Activated CD4-positive, alpha-beta T cell treated with anti-CD3 and anti-CD28 coated beads for 4 hours (primary cell): ENCODE data around the gene INHBE.

Experiments used
- DNase-seq, 2 donors: peaks; one replicate each; pipeline ENCODE4 v3.0.0-alpha.2; 2020

The INHBE gene

GRCh38 chr12:57461917-57462250 lies 6.8 kb downstream of the INHBE start:
- peak in 1 of 2 donors; percentile 30 for DNase-seq

DNA sequence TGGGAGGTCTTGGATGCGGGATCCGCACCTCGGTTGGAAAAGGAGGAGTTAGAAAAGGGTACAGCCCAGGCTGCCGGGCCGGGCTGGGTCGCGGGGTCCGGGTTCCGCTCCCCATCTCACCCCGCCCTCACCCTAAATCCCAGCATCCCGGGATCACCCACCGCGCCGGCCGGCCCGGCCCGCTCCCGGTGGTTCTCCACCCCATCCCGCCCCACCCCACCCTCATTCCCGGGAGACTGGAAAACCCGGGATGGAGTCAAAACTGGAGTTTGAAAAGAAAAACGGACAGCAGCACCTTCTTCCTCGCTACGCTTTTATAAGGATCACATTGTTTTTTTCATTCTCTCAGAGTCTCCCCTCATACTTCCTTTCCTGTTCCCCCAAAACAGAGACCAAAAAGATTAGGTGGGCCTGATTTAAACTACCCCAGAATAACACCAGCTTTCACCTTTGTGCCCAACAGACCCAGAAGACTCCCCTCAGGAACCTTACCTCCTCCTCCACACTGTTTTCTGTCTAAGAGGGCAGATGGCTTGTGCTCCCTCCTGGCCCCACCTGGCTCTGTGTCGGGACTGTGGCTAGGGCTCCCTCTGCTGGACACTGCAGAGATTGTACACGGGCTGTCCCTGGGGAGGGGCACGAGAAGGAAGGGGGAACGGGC lies 7.3 kb downstream of the INHBE start:
- DNase-seq = peak; percentile 85 to 91

DNA sequence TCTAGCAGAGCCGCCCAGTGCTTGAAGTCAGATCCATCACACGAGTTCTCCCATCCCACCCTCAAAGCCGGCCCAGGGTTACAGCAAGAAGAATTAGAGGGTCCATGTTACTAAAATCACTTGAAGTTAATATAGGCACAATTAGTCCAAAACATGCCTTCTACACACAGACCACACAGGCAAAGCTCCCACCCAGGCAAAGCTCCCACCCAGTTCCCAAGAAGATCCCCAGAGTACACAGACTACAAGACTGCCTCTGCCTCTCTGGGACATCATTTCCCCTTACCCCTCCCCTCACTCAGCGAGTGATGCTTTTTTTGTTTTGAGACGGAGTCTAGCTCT lies 7.8 kb downstream of the INHBE start:
- DNase-seq = no peak

DNA sequence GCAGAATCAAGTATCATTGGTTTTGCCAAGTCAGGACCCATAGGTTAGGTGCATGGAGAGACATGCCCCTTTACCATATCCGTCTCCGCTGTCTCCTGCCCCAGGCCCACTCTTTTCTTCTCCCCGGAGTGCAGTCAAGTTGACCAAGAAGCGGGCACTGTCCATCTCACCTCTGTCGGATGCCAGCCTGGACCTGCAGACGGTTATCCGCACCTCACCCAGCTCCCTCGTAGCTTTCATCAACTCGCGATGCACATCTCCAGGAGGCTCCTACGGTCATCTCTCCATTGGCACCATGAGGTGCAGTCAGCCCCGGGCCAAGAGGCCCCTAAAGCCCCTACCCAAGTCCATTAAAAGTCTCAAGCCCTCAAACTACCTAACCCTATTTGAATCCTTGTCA lies 9.5 kb downstream of the INHBE start:
- DNase-seq = no peak

DNA sequence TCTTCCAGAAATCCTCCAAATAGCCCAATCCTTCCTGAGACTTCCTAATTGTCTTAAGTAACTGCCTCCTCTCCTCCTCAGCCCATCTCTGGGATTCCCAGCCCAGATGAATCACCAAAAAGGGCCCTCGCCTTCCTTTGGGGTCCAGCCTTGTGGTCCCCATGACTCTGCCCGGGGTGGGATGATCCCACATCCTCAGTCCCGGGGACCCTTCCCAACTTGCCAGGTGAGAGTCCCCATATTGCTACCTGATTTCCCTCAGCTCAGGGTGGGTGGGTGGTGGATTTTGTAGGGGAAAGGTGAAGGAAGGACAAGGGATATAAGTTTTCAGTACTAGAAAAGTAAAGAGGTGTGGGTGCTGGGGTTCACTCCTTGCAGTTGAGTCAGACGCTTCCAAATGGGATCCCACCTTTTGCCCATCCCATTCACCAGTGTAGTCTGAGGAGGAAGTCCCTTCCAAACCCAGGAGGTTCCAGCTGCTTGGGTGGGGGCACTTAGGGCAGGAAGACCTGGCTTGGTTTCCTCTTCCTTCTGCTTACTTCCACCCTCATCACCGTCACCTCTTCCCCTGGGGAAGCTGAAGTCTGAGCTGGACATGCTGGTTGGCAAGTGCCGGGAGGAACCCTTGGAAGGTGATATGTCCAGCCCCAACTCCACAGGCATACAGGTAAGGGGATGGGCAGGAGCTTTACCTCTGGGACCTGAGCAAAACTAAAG lies 10.1 kb downstream of the INHBE start:
- DNase-seq = no peak

DNA sequence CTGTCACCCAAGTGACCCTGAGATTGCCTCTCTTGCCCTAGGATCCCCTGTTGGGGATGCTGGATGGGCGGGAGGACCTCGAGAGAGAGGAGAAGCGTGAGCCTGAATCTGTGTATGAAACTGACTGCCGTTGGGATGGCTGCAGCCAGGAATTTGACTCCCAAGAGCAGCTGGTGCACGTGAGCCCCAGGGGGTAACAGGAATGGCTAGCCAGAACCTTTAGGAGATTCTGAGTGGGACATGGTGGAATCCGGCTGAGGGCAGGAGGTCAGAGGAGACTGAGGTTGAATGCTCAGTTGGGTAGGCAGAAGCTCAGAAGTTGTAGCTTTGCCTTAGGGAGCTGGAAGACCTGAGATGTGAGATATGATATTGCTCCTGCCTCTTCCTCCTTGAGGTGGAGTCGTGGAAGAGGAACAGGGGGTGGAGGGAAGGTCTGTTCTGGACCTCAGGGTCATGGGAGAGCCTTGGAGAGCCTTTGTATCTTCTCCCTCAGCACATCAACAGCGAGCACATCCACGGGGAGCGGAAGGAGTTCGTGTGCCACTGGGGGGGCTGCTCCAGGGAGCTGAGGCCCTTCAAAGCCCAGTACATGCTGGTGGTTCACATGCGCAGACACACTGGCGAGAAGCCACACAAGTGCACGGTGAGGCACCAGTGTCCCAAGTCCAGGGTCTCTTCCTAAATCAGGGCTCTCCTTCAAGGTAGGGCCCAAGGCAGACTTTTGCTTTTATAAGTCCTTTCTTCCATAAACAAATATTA lies 10.8 kb downstream of the INHBE start:
- no peak for DNase-seq

GRCh38 chr12:57467212-57467874 lies 12.2 kb downstream of the INHBE start:
- DNase-seq = no peak

GRCh38 chr12:57467915-57468314 lies 12.8 kb downstream of the INHBE start:
- DNase-seq = no peak

- no peak for DNase-seq
These were observed 14.4 kb downstream of the INHBE start for GRCh38 chr12:57469296-57470164.

DNA sequence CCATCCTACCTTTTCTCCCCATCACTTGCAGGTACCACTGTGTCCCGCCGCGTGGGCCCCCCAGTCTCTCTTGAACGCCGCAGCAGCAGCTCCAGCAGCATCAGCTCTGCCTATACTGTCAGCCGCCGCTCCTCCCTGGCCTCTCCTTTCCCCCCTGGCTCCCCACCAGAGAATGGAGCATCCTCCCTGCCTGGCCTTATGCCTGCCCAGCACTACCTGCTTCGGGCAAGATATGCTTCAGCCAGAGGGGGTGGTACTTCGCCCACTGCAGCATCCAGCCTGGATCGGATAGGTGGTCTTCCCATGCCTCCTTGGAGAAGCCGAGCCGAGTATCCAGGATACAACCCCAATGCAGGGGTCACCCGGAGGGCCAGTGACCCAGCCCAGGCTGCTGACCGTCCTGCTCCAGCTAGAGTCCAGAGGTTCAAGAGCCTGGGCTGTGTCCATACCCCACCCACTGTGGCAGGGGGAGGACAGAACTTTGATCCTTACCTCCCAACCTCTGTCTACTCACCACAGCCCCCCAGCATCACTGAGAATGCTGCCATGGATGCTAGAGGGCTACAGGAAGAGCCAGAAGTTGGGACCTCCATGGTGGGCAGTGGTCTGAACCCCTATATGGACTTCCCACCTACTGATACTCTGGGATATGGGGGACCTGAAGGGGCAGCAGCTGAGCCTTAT lies 15.3 kb downstream of the INHBE start:
- no peak for DNase-seq

GRCh38 chr12:57470970-57471656 lies 16.0 kb downstream of the INHBE start:
- no peak for DNase-seq

- no peak for DNase-seq
These were observed 16.6 kb downstream of the INHBE start for GRCh38 chr12:57471661-57472060.

DNA sequence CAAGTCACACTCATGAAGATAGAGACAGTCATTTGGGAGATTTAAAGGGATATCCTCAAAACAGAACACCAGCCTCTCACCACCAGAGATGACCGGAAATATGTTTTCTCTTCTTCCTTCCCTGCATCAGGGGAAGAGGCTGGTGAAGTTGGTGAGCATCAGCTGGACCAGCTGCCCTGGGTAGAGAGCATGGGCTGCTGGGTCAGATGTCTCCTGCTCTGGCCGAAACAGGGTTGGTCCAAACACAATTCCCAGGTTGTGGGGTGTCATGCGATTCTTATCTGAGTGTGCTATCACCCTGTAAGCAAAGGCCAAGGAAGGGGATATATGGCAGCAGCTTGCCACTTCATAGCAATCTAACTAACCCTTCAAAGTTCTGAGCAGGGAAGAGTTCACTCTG lies 17.3 kb downstream of the INHBE start:
- no peak for DNase-seq

DNA sequence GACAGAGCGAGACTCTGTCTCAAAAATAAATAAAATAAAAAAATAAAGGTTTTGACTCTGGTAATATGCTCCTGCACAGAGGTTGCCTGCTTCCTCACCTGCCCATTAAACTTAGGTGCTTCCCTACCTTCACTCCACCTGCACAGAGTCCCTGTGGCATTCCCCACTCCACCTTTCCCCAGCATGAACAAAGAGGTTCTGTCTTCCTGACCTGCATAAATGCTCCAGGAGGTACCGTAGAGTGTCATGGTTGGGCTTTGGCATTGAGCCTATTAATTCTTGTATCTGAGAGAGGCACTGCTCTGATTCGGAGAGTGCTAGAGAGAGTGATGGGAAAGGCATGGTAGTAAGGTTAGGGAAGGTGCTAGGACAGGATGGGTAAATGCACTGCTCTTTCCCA lies 18.3 kb downstream of the INHBE start:
- no peak for DNase-seq

- no peak for DNase-seq
These were observed 18.8 kb downstream of the INHBE start for GRCh38 chr12:57473886-57474285.

DNA sequence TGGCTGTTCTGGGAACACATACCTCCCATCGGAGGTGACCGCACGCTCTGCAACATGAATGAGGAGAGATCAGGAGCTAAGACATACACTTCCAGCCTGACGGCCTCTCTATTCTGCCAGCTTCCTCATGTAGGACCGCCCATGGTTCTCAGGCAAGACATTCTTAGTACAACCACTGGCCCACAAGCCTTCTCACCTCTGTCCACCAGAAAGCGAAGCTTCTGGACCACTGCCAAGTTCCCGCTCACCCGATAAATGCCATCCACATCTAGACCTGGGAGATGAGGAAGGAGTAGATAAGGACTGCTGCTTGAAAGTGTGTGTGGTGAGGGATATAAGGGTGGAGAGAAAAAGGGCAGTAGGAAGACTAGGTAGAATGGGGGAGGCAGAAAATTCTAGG lies 19.3 kb downstream of the INHBE start:
- no peak for DNase-seq

GRCh38 chr12:57474862-57475261 lies 19.8 kb downstream of the INHBE start:
- DNase-seq = no peak

DNA sequence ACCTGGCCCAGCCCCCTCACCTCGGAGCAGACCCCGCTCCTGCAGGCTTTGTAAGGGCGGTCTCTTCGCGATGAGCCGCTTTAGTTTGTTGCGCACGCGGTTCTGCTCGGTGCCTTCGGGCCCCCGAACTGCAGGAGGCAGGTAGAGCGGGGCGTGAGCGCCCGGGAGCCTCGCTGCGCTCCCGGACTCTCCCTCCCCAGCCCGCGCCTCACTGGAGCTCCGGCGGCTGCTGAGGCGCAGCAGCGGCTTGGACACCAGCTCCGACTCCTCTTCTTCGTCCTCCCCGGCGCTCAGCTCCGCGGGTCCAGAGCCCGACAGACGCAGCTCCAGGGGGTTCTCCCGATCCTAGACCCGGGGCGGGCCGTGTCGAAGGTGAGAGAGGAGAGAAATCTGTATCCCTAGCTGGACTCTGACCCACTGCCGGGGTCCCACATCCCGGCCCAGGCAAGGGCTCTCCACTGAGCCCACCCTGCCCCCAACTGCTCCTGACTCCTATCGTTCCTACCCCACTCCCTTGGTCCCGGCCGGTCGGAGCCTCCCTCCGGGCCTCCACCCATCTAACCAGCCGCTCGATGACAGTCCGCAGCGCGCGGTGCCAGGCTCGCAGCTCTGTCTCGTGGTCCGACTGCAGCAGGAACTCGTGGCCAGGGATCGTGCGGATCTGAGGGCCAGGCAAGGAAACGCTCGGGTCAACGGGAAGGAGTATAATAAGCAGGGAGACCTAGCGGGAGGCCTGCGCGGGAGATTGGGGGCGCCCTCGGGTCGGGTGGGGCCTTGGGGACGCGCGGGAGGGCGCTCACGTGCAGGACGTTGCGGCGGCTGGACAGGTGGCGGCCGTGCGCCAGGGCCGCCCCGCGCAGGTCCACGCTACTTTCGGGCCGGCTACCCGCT lies 20.4 kb downstream of the INHBE start:
- no peak for DNase-seq

DNA sequence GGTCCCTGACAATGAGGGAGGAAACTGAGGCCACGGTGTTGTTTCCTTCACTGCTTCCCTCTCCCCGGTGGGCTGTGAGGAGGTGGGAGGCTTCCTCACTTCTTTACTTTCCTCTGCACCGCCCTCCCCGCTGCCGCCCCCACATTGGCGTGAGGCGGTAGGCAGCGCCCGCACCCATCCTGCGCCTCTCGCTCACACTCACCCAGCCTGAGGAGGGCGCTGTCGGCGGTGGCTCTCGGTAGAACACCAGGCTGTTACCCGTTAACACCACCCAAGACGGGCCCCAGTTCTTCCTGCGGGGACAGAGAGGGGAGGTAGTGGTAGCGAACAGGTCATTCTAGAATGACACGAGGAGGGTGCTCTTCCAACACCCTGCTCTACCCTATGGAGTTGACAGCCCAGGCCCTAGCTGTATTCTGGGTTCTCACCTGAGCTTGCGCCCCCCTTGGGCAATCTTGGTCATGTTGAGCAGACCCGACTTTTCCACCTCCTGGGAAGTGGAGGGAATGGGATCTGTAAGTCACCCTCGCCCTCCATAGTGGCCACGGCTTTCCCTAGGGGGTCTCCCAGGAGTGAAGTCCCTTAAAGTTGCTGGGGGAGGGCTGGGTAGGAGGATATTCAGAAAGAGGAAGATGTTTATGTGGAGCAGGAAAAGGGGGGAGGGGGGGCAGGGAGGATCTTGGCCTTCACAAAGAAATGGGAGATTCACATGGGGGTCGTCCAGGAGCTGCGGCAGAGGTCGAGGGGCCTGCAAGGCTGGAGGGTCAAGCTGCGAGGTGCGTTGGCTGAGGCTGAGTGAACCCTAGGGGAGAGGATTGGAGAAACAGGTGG lies 21.3 kb downstream of the INHBE start:
- DNase-seq = peak; percentile 64 to 69
